ELF-1 (cell line): ENCODE results near the gene BCAN.

Experiments used
- DNase-seq: peaks from one replicate; pipeline ENCODE4 v3.0.0-alpha.2; 2016; ENCODE audit warnings: low read depth, low spot score

Gene BCAN

GRCh38 chr1:156696755-156697154 lies 54.8 kb downstream of the BCAN start:
- DNase-seq, result peak; percentile 44

GRCh38 chr1:156697481-156697880 lies 55.6 kb downstream of the BCAN start:
- DNase-seq, result peak; percentile 57

GRCh38 chr1:156698995-156699394 lies 57.1 kb downstream of the BCAN start:
- DNase-seq, result no peak

GRCh38 chr1:156700736-156701531 lies 59.0 kb downstream of the BCAN start:
- DNase-seq, result peak; percentile 44

GRCh38 chr1:156703336-156703735 lies 61.4 kb downstream of the BCAN start:
- DNase-seq, result no peak

GRCh38 chr1:156703741-156704140 lies 61.8 kb downstream of the BCAN start:
- DNase-seq, result peak; percentile 76

- DNase-seq, result peak; percentile 40
These were observed 62.3 kb downstream of the BCAN start for GRCh38 chr1:156704166-156704711.

GRCh38 chr1:156704930-156705320 lies 63.0 kb downstream of the BCAN start:
- DNase-seq, result peak; percentile 62

GRCh38 chr1:156705321-156705917 lies 63.5 kb downstream of the BCAN start, which contains the start of gene CRABP2:
CRABP2 (minus strand) TSS chr1:156705583; CDS start chr1:156705446, 137 bp downstream.
- DNase-seq, result no peak

GRCh38 chr1:156705918-156706656 lies 64.2 kb downstream of the BCAN start:
- peak; percentile 100 for DNase-seq

- DNase-seq, result peak; percentile 91
These were observed 64.9 kb downstream of the BCAN start for GRCh38 chr1:156706657-156707416.

GRCh38 chr1:156707417-156708217 lies 65.7 kb downstream of the BCAN start:
- peak; percentile 70 for DNase-seq

- DNase-seq, result peak; percentile 88
These were observed 66.3 kb downstream of the BCAN start for GRCh38 chr1:156708218-156708661.

- DNase-seq, result peak; percentile 22
These were observed 67.1 kb downstream of the BCAN start for GRCh38 chr1:156709031-156709430.
